Ishikawa (cell line): ENCODE measurements around the gene UNC93A.

Experiments
- CEBPB ChIP-seq: IDR thresholded peaks from 2 replicates; pipeline ENCODE4 v1.6.1; 2012
- CREB1 ChIP-seq: IDR thresholded peaks from 2 replicates; pipeline ENCODE4 v1.6.1; 2012; ENCODE audit warnings: low read depth
- EGR1 ChIP-seq: IDR thresholded peaks from 2 replicates; pipeline ENCODE4 v1.6.1; 2012
- EP300 ChIP-seq: IDR thresholded peaks from 2 replicates; pipeline ENCODE4 v1.6.1; 2012; ENCODE audit warnings: borderline replicate concordance
- FOXM1 ChIP-seq: IDR thresholded peaks from 2 replicates; pipeline ENCODE4 v1.6.1; 2012; ENCODE audit warnings: low read depth, borderline replicate concordance
- MAX ChIP-seq: IDR thresholded peaks from 2 replicates; pipeline ENCODE4 v1.6.1; 2012
- NFIC ChIP-seq: IDR thresholded peaks from 2 replicates; pipeline ENCODE4 v1.6.1; 2012
- RAD21 ChIP-seq: IDR thresholded peaks from 2 replicates; pipeline ENCODE4 v1.6.1; 2012; ENCODE audit warnings: low read depth
- REST ChIP-seq: IDR thresholded peaks from 2 replicates; pipeline ENCODE4 v1.6.1; 2012; ENCODE audit warnings: low read depth, mild to moderate bottlenecking
- TAF1 ChIP-seq: IDR thresholded peaks from 2 replicates; pipeline ENCODE4 v1.6.1; 2012; ENCODE audit warnings: low read depth, mild to moderate bottlenecking
- TCF12 ChIP-seq: IDR thresholded peaks from 2 replicates; pipeline ENCODE4 v1.6.1; 2012; ENCODE audit warnings: low read depth
- TEAD4 ChIP-seq: IDR thresholded peaks from 2 replicates; pipeline ENCODE4 v1.6.1; 2012
- USF1 ChIP-seq: IDR thresholded peaks from 2 replicates; pipeline ENCODE4 v1.6.1; 2012
- YY1 ChIP-seq: IDR thresholded peaks from 2 replicates; pipeline ENCODE4 v1.6.1; 2012; ENCODE audit warnings: low read depth
- ZBTB7A ChIP-seq: IDR thresholded peaks from 2 replicates; pipeline ENCODE4 v1.6.1; 2012; ENCODE audit warnings: low read depth

The UNC93A gene

GRCh38 chr6:167285077-167285770, 5.9 kb upstream of the UNC93A start:
- TF ChIP-seq EP300 = no peak
- TF ChIP-seq NFIC = no peak
- TF ChIP-seq MAX = no peak
- no peak for TF ChIP-seq RAD21
- TF ChIP-seq CEBPB = no peak
- no peak for TF ChIP-seq USF1
- no peak for TF ChIP-seq EGR1
- no peak for TF ChIP-seq TCF12
- no peak for TF ChIP-seq ZBTB7A
- TF ChIP-seq TAF1 = no peak
- TF ChIP-seq REST = no peak
- TF ChIP-seq CREB1 = no peak
- TF ChIP-seq YY1 = no peak
- no peak for TF ChIP-seq TEAD4
- no peak for TF ChIP-seq FOXM1

- no peak for TF ChIP-seq ZBTB7A
- TF ChIP-seq RAD21 = no peak
- no peak for TF ChIP-seq REST
- no peak for TF ChIP-seq TEAD4
- no peak for TF ChIP-seq TCF12
Observed at GRCh38 chr6:167287513-167288048, 3.5 kb upstream of the UNC93A start.

GRCh38 chr6:167288591-167289225, 2.4 kb upstream of the UNC93A start:
- TF ChIP-seq RAD21 (peak; percentile 73), YY1 (0 out of 2 replicates have a peak, but pooled peaks have one; percentile 20)

- no peak for TF ChIP-seq ZBTB7A
- peak; percentile 25 for TF ChIP-seq TEAD4
- TF ChIP-seq CREB1 = no peak
- TF ChIP-seq TCF12 = peak; percentile 59
- TF ChIP-seq MAX = no peak
- no peak for TF ChIP-seq USF1
- no peak for TF ChIP-seq RAD21
- TF ChIP-seq EP300 = peak; percentile 84
- TF ChIP-seq NFIC = 0 out of 2 replicates have a peak, but pooled peaks have one; percentile 6
- TF ChIP-seq EGR1 = no peak
- TF ChIP-seq CEBPB = peak; percentile 97
- peak; percentile 65; the same call in 1 of the 2 replicates for TF ChIP-seq FOXM1
Observed at GRCh38 chr6:167291623-167292300, 647 bp downstream of the UNC93A start.

- TF ChIP-seq TEAD4 (0 out of 2 replicates have a peak, but pooled peaks have one; percentile 10), TAF1 (no peak)
Observed at GRCh38 chr6:167292301-167293087, 1.4 kb downstream of the UNC93A start.
